Right renal pelvis (tissue), 4 donors: Measurements from ENCODE around the gene TNF. TPM values are rescaled to one million over a fixed set of nuclear protein-coding genes. Genes with fewer than 3 reads are reported as not detected.

Experiments used
- DNase-seq, 4 donors: peaks; one replicate each; pipeline ENCODE4 v3.0.0-alpha.2; 2013; ENCODE audit warnings: low read depth in 4 of 4, low spot score in 3 of 4, missing footprints in 1 of 4
- polyA plus RNA-seq, 4 donors: library from polyadenylated mRNA; unstranded; fragments of 120-200 nt; gene quantifications; one replicate each; pipeline ENCODE4 v1.2.1, GENCODE V29; 2013; ENCODE audit not compliant: insufficient read length in 4 of 4

The TNF gene
- polyA plus RNA-seq, 4 donors, result 0.08 to 0.28 (median 0.16) TPM

GRCh38 chr6:31621320-31621939 lies 46.1 kb downstream of the TNF start:
- no peak for DNase-seq

GRCh38 chr6:31621991-31622390 lies 46.6 kb downstream of the TNF start:
- DNase-seq, result no peak

GRCh38 chr6:31622684-31623091 lies 47.3 kb downstream of the TNF start:
- no peak for DNase-seq

GRCh38 chr6:31624070-31624469 lies 48.7 kb downstream of the TNF start:
- DNase-seq, result no peak

GRCh38 chr6:31626952-31627351 lies 51.6 kb downstream of the TNF start:
- DNase-seq, result no peak

GRCh38 chr6:31627690-31628287 lies 52.4 kb downstream of the TNF start:
- DNase-seq, result no peak

Other genes starting within 250 kb of the TNF start
- gene HLA-B, start 218.4 kb upstream of the TNF start, polyA plus RNA-seq, result 100 to 1,000 TPM; 110 to 214 (median 158) TPM
- gene MICA, start 172.0 kb upstream of the TNF start, polyA plus RNA-seq, result 10 to 100 TPM in 1 of 4 donors, 1 to 10 TPM in 3; 3.3 to 12.2 (median 7.9) TPM
- 1 to 10 TPM in 3 of 4 donors, under 1 TPM in 1; 0.80 to 1.6 (median 1.4) TPM for gene MICB, start 77.4 kb upstream of the TNF start, polyA plus RNA-seq
- 10 to 100 TPM; 14.0 to 27.9 (median 20.6) TPM for gene MCCD1, start 46.6 kb upstream of the TNF start, polyA plus RNA-seq
- 100 to 1,000 TPM; 498 to 550 (median 542) TPM for gene DDX39B, start 33.6 kb upstream of the TNF start, polyA plus RNA-seq
- gene ATP6V1G2, start 29.0 kb upstream of the TNF start, polyA plus RNA-seq, result 10 to 100 TPM in 1 of 4 donors, 1 to 10 TPM in 3; 6.4 to 11.8 (median 7.3) TPM
- gene NFKBIL1, start 28.0 kb upstream of the TNF start, polyA plus RNA-seq, result 10 to 100 TPM; 19.1 to 27.4 (median 20.8) TPM
- gene LTA, start 3.3 kb upstream of the TNF start, polyA plus RNA-seq, result under 1 TPM; 0.22 to 0.45 (median 0.34) TPM
- gene LTB, start 6.9 kb downstream of the TNF start, polyA plus RNA-seq, result 1 to 10 TPM; 1.0 to 2.3 (median 1.2) TPM
- 1 to 10 TPM; 3.8 to 7.0 (median 4.7) TPM for gene LST1, start 10.7 kb downstream of the TNF start, polyA plus RNA-seq
- gene NCR3, start 17.4 kb downstream of the TNF start, polyA plus RNA-seq, result under 1 TPM in 1 of 4 donors, not detected in 3; 0.25 TPM
- gene AIF1, start 39.7 kb downstream of the TNF start, polyA plus RNA-seq, result 10 to 100 TPM; 73.2 to 86.0 (median 82.3) TPM
- gene PRRC2A, start 45.1 kb downstream of the TNF start, polyA plus RNA-seq, result 100 to 1,000 TPM; 158 to 215 (median 172) TPM
- 100 to 1,000 TPM; 236 to 267 (median 247) TPM for gene BAG6, start 77.1 kb downstream of the TNF start, polyA plus RNA-seq
- 100 to 1,000 TPM in 3 of 4 donors, 10 to 100 TPM in 1; 91.2 to 139 (median 117) TPM for gene APOM, start 80.3 kb downstream of the TNF start, polyA plus RNA-seq
- 10 to 100 TPM; 20.0 to 22.5 (median 20.7) TPM for gene C6orf47, start 85.2 kb downstream of the TNF start, polyA plus RNA-seq
- gene GPANK1, start 89.4 kb downstream of the TNF start, polyA plus RNA-seq, result 10 to 100 TPM; 25.6 to 28.8 (median 26.0) TPM
- gene CSNK2B, start 90.5 kb downstream of the TNF start, polyA plus RNA-seq, result 100 to 1,000 TPM; 237 to 255 (median 246) TPM
- 10 to 100 TPM; 14.0 to 21.3 (median 15.2) TPM for gene LY6G5B, start 94.4 kb downstream of the TNF start, polyA plus RNA-seq
- gene LY6G5C, start 105.5 kb downstream of the TNF start, polyA plus RNA-seq, result 1 to 10 TPM; 2.4 to 3.3 (median 2.7) TPM
- 10 to 100 TPM; 52.5 to 62.6 (median 52.9) TPM for gene ABHD16A, start 127.8 kb downstream of the TNF start, polyA plus RNA-seq
- gene LY6G6F, start 131.3 kb downstream of the TNF start, polyA plus RNA-seq, result 1 to 10 TPM in 1 of 4 donors, under 1 TPM in 3; 0.33 to 1.0 (median 0.80) TPM
- gene LY6G6D, start 139.8 kb downstream of the TNF start, polyA plus RNA-seq, result under 1 TPM in 1 of 4 donors, not detected in 3; 0.82 TPM
- gene LY6G6C, start 146.2 kb downstream of the TNF start, polyA plus RNA-seq, result under 1 TPM in 3 of 4 donors, not detected in 1; 0.28 to 0.43 (median 0.40) TPM
- 1 to 10 TPM in 3 of 4 donors, under 1 TPM in 1; 0.96 to 3.8 (median 1.2) TPM for gene MPIG6B, start 147.8 kb downstream of the TNF start, polyA plus RNA-seq
- gene DDAH2, start 153.7 kb downstream of the TNF start, polyA plus RNA-seq, result 100 to 1,000 TPM; 148 to 230 (median 168) TPM
- gene CLIC1, start 161.0 kb downstream of the TNF start, polyA plus RNA-seq, result 100 to 1,000 TPM; 290 to 327 (median 297) TPM
- 10 to 100 TPM; 18.3 to 25.7 (median 20.5) TPM for gene MSH5, start 164.4 kb downstream of the TNF start, polyA plus RNA-seq
- 1 to 10 TPM; 2.7 to 9.2 (median 5.6) TPM for gene SAPCD1, start 187.1 kb downstream of the TNF start, polyA plus RNA-seq
- gene VWA7, start 201.8 kb downstream of the TNF start, polyA plus RNA-seq, result 10 to 100 TPM in 1 of 4 donors, 1 to 10 TPM in 3; 7.1 to 10.4 (median 8.7) TPM
- 10 to 100 TPM; 56.8 to 59.8 (median 59.0) TPM for gene VARS1, start 220.2 kb downstream of the TNF start, polyA plus RNA-seq
- gene LSM2, start 231.4 kb downstream of the TNF start, polyA plus RNA-seq, result 10 to 100 TPM; 82.9 to 92.5 (median 84.0) TPM
- 1 to 10 TPM; 3.8 to 4.8 (median 4.0) TPM for gene HSPA1L, start 239.7 kb downstream of the TNF start, polyA plus RNA-seq
- gene HSPA1A, start 240.0 kb downstream of the TNF start, polyA plus RNA-seq, result 100 to 1,000 TPM in 2 of 4 donors, 10 to 100 TPM in 2; 93.4 to 143 (median 105) TPM